Activated T-helper 17 cell treated with anti-CD3 and anti-CD28 coated beads, Interleukin-2, amount 50 U/mL, for 72 hours (primary cell): ENCODE results near the gene AQP5. TPM values are rescaled to one million over a fixed set of nuclear protein-coding genes. Genes with fewer than 3 reads are reported as not detected.
A peak's percentile ranks its signal among the peaks of the same experiment; 100 is the strongest.

Source experiments
- ATAC-seq: fragments of 150-1000 bp; cut with Tn5 transposase; replicated peaks from 2 replicates; pipeline ENCODE4 v1.10.0; 2021; ENCODE audit warnings: mild to moderate bottlenecking, moderate library complexity
- H3K27ac Mint-ChIP-seq: one replicate; pipeline ENCODE4 v1.8.0; 2022; ENCODE audit warnings: mixed read lengths
- H3K27me3 Mint-ChIP-seq: one replicate; pipeline ENCODE4 v1.8.0; 2022; ENCODE audit warnings: mixed read lengths
- H3K36me3 Mint-ChIP-seq: one replicate; pipeline ENCODE4 v1.8.0; 2022; ENCODE audit warnings: low read depth, mild to moderate bottlenecking, mixed read lengths
- H3K4me1 Mint-ChIP-seq: one replicate; pipeline ENCODE4 v1.8.0; 2022; ENCODE audit warnings: mixed read lengths
- H3K4me3 Mint-ChIP-seq: one replicate; pipeline ENCODE4 v1.8.0; 2022; ENCODE audit warnings: mild to moderate bottlenecking, mixed read lengths
- H3K9me3 Mint-ChIP-seq: one replicate; pipeline ENCODE4 v1.8.0; 2022; ENCODE audit warnings: mixed read lengths
- total RNA-seq, 2 donors: library from RNA; stranded (reverse); gene quantifications; one replicate each; pipeline ENCODE4 v1.2.3, GENCODE V29; 2022

The AQP5 gene
- total RNA-seq, 2 donors from 2014 or later, result not detected

GRCh38 chr12:49970658-49971057, 9.0 kb downstream of the AQP5 start:
- Mint-ChIP-seq H3K4me1 (no peaks in the 10 kb centered on the region), H3K9me3 (no peaks in the 10 kb centered on the region), H3K36me3 (no peaks in the 10 kb centered on the region), H3K27ac (no peak overlapping the region), H3K27me3 (peaks cover 7% of the 10 kb centered on the region), H3K4me3 (no peak overlapping the region)
- no peak for ATAC-seq

GRCh38 chr12:49971141-49971540, 9.5 kb downstream of the AQP5 start:
- no peak overlapping the region for H3K27ac Mint-ChIP-seq
- ATAC-seq, result no peak
- no peak overlapping the region for H3K4me3 Mint-ChIP-seq
- no peaks in the 10 kb centered on the region for H3K9me3 Mint-ChIP-seq
- no peaks in the 10 kb centered on the region for H3K36me3 Mint-ChIP-seq
- H3K27me3 Mint-ChIP-seq, result peaks cover 7% of the 10 kb centered on the region
- no peaks in the 10 kb centered on the region for H3K4me1 Mint-ChIP-seq

DNA sequence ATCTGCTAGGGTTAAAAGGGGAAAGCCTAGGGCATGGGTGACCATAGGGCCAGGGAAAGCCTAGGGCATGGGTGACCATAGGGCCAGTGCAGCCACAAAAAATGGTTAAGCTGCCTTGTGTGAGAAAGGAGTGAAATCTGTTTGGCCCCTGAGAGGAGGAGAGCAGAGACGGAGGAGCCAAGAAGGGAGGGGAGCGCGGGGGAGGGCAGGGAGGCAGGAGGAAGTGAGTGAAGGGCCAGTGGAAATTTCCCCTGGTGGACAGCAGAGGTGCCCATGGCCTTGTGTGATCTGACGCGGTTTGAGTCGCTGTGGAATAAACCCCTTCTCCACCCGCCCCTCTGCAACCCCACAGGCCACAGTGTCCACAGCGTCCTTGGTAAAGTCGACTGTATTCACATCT, 10.5 kb downstream of the AQP5 start:
- no peaks in the 10 kb centered on the region for H3K9me3 Mint-ChIP-seq
- no peak overlapping the region for H3K27ac Mint-ChIP-seq
- H3K4me3 Mint-ChIP-seq, result no peak overlapping the region
- ATAC-seq, result no peak
- H3K4me1 Mint-ChIP-seq, result no peaks in the 10 kb centered on the region
- H3K36me3 Mint-ChIP-seq, result no peaks in the 10 kb centered on the region
- peaks cover 3% of the 10 kb centered on the region for H3K27me3 Mint-ChIP-seq

DNA sequence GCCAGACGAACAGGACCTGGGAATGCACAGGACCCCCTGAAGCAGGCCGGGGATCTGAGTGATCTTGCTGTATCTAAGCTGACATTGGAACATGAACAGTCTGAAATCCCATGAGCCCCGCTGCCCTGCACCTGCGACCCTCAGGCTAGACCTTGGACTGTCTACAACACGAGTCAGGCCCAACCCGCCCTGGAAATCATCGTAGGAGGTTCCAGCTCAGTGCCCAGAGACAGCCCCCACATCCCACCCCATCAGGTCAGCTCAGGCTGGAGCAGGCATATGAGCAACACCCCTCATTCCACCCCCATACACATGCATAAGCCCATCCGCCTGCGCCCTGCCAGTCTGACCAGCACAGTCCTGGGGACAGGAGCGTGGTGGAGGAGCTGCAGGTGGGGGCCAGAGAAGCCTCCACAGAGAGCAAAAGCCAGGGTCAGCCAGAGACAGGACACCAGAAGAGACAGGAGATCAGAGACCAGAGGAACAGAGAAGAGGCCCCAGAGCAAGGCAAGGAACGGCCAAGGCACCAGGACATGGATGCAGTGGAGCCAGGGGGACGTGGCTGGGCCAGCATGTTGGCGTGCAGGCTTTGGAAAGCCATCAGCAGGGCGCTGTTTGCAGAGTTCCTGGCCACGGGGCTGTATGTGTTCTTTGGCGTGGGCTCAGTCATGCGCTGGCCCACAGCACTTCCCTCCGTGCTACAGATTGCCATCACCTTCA, 11.1 kb downstream of the AQP5 start, which contains the start of gene AQP6:
AQP6 (plus strand) TSS at position 307 of the 720 bp plus-strand sequence; CDS start at position 534, 227 bp downstream.
- no peak within 1 kb of the TSS for H3K27ac Mint-ChIP-seq
- ATAC-seq, result no peak
- no peaks in the 10 kb centered on the region for H3K9me3 Mint-ChIP-seq
- no peaks in the 10 kb centered on the region for H3K36me3 Mint-ChIP-seq
- no peak within 1 kb of the TSS for H3K4me3 Mint-ChIP-seq
- no peaks in the 10 kb centered on the region for H3K4me1 Mint-ChIP-seq
- H3K27me3 Mint-ChIP-seq, result peaks cover 3% of the 10 kb centered on the region

- no peak overlapping the region for H3K4me3 Mint-ChIP-seq
- no peak for ATAC-seq
- peaks cover 3% of the 10 kb centered on the region for H3K27me3 Mint-ChIP-seq
- H3K36me3 Mint-ChIP-seq, result no peaks in the 10 kb centered on the region
- no peaks in the 10 kb centered on the region for H3K9me3 Mint-ChIP-seq
- H3K4me1 Mint-ChIP-seq, result no peaks in the 10 kb centered on the region
- H3K27ac Mint-ChIP-seq, result no peak overlapping the region
Measured at GRCh38 chr12:49973361-49973830, 11.7 kb downstream of the AQP5 start.

- H3K9me3 Mint-ChIP-seq, result no peaks in the 10 kb centered on the region
- H3K27me3 Mint-ChIP-seq, result peaks cover 3% of the 10 kb centered on the region
- H3K36me3 Mint-ChIP-seq, result no peaks in the 10 kb centered on the region
- H3K4me3 Mint-ChIP-seq, result no peak overlapping the region
- no peak overlapping the region for H3K27ac Mint-ChIP-seq
- H3K4me1 Mint-ChIP-seq, result no peaks in the 10 kb centered on the region
- no peak for ATAC-seq
Measured at GRCh38 chr12:49974231-49974675, 12.6 kb downstream of the AQP5 start.

DNA sequence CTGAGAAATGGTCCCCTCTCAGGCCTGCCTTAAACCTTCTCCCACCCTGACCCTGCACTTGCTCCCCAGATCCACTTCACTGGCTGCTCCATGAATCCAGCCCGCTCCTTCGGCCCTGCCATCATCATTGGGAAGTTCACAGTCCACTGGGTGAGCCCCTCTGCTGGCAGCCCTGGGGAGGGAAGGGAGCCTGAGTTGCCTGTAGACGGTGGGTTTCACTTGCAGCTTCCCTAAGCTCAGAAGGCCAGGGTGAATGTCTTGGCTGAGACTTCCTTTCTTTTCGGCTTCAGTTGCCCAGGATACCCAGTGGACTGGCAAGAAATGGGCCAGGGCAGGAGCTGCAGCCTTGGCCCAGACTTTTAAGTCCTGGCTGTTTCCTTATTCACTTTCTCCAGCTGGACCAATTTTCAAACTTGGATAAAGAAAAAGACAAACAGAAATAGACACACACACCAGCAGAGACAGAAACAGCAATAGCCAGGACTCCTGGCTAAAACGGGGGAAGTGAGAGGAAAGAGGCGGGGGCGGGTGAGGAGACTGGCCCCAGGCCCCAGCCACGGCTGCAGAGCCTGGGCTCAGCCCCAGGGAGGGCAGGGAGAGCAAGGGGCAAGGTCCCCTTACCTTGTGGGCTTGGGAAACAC, 13.1 kb downstream of the AQP5 start:
- Mint-ChIP-seq H3K36me3 (no peaks in the 10 kb centered on the region), H3K4me1 (no peaks in the 10 kb centered on the region), H3K9me3 (no peaks in the 10 kb centered on the region), H3K27me3 (peaks cover 3% of the 10 kb centered on the region), H3K4me3 (no peak overlapping the region), H3K27ac (no peak overlapping the region)
- ATAC-seq, result no peak

- Mint-ChIP-seq H3K4me1 (no peaks in the 10 kb centered on the region), H3K27me3 (peaks cover 3% of the 10 kb centered on the region), H3K9me3 (no peaks in the 10 kb centered on the region), H3K4me3 (no peak overlapping the region), H3K36me3 (no peaks in the 10 kb centered on the region), H3K27ac (no peak overlapping the region)
- ATAC-seq, result no peak
Measured at GRCh38 chr12:49975318-49975761, 13.7 kb downstream of the AQP5 start.

- Mint-ChIP-seq H3K27ac (no peak overlapping the region), H3K27me3 (peaks cover 3% of the 10 kb centered on the region), H3K36me3 (no peaks in the 10 kb centered on the region), H3K4me1 (no peaks in the 10 kb centered on the region), H3K4me3 (no peak overlapping the region), H3K9me3 (no peaks in the 10 kb centered on the region)
- no peak for ATAC-seq
Measured at GRCh38 chr12:49976557-49976956, 14.9 kb downstream of the AQP5 start.

GRCh38 chr12:49978125-49978524, 16.5 kb downstream of the AQP5 start:
- H3K4me1 Mint-ChIP-seq, result no peaks in the 10 kb centered on the region
- no peak overlapping the region for H3K27ac Mint-ChIP-seq
- no peak overlapping the region for H3K4me3 Mint-ChIP-seq
- no peaks in the 10 kb centered on the region for H3K36me3 Mint-ChIP-seq
- no peak for ATAC-seq
- no peaks in the 10 kb centered on the region for H3K27me3 Mint-ChIP-seq
- H3K9me3 Mint-ChIP-seq, result no peaks in the 10 kb centered on the region

GRCh38 chr12:49979016-49979586, 17.4 kb downstream of the AQP5 start:
- peak overlapping the region; percentile 51 for H3K27ac Mint-ChIP-seq
- no peak for ATAC-seq
- no peaks in the 10 kb centered on the region for H3K4me1 Mint-ChIP-seq
- no peaks in the 10 kb centered on the region for H3K27me3 Mint-ChIP-seq
- H3K9me3 Mint-ChIP-seq, result no peaks in the 10 kb centered on the region
- no peak overlapping the region for H3K4me3 Mint-ChIP-seq
- no peaks in the 10 kb centered on the region for H3K36me3 Mint-ChIP-seq

- Mint-ChIP-seq H3K27me3 (no peaks in the 10 kb centered on the region), H3K36me3 (no peaks in the 10 kb centered on the region), H3K9me3 (no peaks in the 10 kb centered on the region), H3K27ac (no peak overlapping the region), H3K4me1 (no peaks in the 10 kb centered on the region), H3K4me3 (no peak overlapping the region)
- no peak for ATAC-seq
Measured at GRCh38 chr12:49979791-49980190, 18.1 kb downstream of the AQP5 start.

DNA sequence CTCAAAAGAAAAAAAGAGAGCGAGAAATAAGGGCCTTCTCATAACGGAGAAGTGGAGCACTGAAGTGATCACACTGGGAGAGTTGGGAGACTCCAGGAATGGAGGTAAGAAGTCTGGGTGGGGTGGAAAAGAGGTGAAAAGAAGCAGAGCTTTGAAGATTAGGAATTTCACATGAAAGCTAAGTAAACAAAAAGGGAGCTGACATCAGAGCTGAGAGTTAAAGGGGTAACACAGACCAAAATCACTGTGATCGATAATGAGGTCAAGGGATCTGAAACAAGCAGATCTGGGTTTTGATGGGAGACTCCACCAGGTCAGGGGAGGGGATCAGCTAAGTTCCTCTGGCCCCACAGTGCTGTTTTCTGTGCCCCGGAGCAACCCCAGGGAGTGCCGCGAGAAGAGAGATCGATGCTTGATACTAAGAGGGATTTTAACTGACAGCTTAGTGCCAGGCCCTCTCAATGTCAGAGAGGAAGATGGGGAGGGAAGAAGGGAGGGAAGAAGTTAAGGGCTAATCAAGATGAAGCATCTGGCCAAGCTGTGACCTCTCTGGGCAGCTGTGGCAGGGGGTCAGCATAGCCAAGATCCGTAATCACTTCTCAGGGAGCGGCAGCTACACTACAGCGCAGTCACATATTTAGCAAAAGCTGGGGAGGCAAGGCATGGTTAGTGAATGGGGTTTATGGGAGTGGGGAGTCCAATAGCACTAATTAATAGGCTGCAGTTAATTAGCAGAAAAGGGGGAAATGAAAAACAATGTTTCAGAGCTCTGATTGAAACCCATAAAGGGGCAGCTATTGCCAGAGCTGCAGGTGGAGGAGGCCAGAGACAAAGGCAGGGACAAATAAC, 19.1 kb downstream of the AQP5 start:
- Mint-ChIP-seq H3K4me1 (peaks cover 1% of the 10 kb centered on the region), H3K36me3 (no peaks in the 10 kb centered on the region), H3K9me3 (no peaks in the 10 kb centered on the region), H3K27ac (peak overlapping the region; percentile 4), H3K27me3 (no peaks in the 10 kb centered on the region), H3K4me3 (no peak overlapping the region)
- ATAC-seq, result no peak
